Measurements from ENCODE around the gene PHACTR1.

PHACTR1 gene

DNA sequence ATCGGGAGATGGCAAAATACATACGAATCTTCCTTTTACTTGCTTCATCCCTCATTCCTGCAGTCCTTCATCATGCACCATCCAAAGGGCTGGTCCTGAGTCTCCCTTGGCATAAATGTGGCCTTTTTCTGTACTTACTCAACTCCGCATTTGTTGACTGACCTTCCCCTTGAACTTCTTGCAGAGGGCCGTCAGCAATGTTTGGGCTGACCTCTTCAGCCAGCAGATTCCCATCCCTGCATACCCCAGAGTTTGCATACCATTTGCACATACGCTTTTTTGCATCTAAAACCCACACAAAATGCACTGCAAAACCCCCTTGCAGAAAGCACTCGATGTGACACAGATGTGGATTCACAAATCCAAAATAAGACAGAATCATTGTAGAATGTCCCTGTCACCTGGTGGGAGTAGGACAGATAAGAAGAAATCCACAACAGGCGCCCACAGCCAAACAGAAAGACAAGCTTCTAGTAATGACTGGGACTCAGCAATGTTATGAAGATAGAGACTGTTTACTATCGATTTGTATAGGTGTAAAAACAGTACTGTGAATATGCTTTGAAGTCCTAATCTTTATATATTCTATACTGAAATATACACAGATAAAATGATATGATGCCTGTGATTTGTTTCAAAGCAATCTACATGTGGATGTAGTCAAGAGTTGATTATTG lies 566.0 kb downstream of the PHACTR1 start (continued):
- no peak for TF ChIP-seq TCF4 (CRISPR knock-in tag; IDR thresholded peaks at IDR 0.05; ENCODE audit: borderline replicate concordance)
- no peak for TF ChIP-seq TOX (CRISPR knock-in tag; IDR thresholded peaks at IDR 0.05; ENCODE audit: borderline replicate concordance)
- no peak for TF ChIP-seq ZNF8 (CRISPR knock-in tag; IDR thresholded peaks at IDR 0.05)
- no peak for TF ChIP-seq RARB (CRISPR knock-in tag; IDR thresholded peaks at IDR 0.05)
- TF ChIP-seq, protein P1, sequence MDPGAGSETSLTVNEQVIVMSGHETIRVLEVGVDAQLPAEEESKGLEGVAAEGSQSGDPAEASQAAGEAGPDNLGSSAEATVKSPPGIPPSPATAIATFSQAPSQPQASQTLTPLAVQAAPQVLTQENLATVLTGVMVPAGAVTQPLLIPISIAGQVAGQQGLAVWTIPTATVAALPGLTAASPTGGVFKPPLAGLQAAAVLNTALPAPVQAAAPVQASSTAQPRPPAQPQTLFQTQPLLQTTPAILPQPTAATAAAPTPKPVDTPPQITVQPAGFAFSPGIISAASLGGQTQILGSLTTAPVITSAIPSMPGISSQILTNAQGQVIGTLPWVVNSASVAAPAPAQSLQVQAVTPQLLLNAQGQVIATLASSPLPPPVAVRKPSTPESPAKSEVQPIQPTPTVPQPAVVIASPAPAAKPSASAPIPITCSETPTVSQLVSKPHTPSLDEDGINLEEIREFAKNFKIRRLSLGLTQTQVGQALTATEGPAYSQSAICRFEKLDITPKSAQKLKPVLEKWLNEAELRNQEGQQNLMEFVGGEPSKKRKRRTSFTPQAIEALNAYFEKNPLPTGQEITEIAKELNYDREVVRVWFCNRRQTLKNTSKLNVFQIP (CRISPR knock-in tag; IDR thresholded peaks at IDR 0.05; ENCODE audit: borderline replicate concordance, low read depth), result no peak

DNA sequence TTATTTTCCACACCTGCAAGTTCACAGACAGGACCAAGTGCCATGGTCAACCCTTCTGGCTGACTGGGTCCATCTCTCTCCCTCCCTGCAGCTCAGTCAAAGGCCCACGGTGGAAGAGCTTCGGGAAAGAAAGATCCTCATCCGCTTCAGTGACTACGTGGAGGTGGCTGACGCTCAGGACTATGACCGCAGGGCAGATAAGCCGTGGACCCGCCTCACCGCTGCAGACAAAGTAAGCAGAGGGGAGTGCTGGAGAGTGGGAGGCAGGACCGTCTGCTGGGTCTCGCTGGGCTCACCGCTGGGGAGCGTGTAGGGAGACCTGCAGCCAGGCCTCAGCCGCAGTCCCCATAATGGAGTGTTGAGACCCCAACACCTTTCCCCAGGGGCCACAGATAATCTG lies 566.8 kb downstream of the PHACTR1 start:
- no peak for ATAC-seq
- TF ChIP-seq, protein P2, sequence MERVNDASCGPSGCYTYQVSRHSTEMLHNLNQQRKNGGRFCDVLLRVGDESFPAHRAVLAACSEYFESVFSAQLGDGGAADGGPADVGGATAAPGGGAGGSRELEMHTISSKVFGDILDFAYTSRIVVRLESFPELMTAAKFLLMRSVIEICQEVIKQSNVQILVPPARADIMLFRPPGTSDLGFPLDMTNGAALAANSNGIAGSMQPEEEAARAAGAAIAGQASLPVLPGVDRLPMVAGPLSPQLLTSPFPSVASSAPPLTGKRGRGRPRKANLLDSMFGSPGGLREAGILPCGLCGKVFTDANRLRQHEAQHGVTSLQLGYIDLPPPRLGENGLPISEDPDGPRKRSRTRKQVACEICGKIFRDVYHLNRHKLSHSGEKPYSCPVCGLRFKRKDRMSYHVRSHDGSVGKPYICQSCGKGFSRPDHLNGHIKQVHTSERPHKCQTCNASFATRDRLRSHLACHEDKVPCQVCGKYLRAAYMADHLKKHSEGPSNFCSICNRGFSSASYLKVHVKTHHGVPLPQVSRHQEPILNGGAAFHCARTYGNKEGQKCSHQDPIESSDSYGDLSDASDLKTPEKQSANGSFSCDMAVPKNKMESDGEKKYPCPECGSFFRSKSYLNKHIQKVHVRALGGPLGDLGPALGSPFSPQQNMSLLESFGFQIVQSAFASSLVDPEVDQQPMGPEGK (CRISPR knock-in tag; IDR thresholded peaks at IDR 0.05; ENCODE audit: borderline replicate concordance), result no peak

DNA sequence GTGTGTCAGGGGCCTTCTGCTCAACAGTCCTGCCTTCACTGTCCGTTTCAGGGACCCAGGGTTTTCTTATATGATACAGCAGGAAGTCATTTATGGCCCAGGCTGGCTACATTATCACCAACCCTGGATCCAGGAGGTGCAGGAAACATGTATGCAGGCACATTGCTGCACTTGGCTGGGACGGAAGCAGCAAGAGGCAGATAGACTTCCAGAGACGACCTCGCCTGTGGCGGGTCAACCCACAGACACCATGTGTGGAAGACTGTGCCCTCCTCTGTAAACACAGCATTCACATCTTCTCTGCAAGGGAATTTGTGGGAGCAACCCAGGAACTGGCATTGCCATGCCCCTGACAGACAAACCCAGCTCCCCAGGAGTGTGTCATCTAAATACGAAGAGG lies 568.1 kb downstream of the PHACTR1 start:
- no peak; the same call in 2 of the 3 replicates for ATAC-seq
- TF ChIP-seq, protein P1 (CRISPR knock-in tag; IDR thresholded peaks at IDR 0.05; ENCODE audit: borderline replicate concordance, low read depth), result no peak
- TF ChIP-seq ARNTL (CRISPR knock-in tag; IDR thresholded peaks at IDR 0.05; ENCODE audit: borderline replicate concordance, low read depth) (no peak), ZFP30 (CRISPR knock-in tag; IDR thresholded peaks at IDR 0.05) (no peak), TOX (CRISPR knock-in tag; IDR thresholded peaks at IDR 0.05; ENCODE audit: borderline replicate concordance) (no peak), RARB (CRISPR knock-in tag; IDR thresholded peaks at IDR 0.05) (no peak), SNAI2 (CRISPR knock-in tag; IDR thresholded peaks at IDR 0.05) (no peak), ZNF70 (CRISPR knock-in tag; IDR thresholded peaks at IDR 0.05) (no peak), OSR1 (CRISPR knock-in tag; IDR thresholded peaks at IDR 0.05) (no peak), ESRRG (CRISPR knock-in tag; IDR thresholded peaks at IDR 0.05) (no peak), BACH2 (CRISPR knock-in tag; IDR thresholded peaks at IDR 0.05; ENCODE audit: borderline replicate concordance) (no peak), TCF4 (CRISPR knock-in tag; IDR thresholded peaks at IDR 0.05; ENCODE audit: borderline replicate concordance) (no peak), ZFP3 (CRISPR knock-in tag; IDR thresholded peaks at IDR 0.05) (no peak), ISL1 (CRISPR knock-in tag; IDR thresholded peaks at IDR 0.05) (no peak), ZNF8 (CRISPR knock-in tag; IDR thresholded peaks at IDR 0.05) (no peak), PPARA (CRISPR knock-in tag; IDR thresholded peaks at IDR 0.05; ENCODE audit: borderline replicate concordance) (no peak)
- TF ChIP-seq, protein P3, sequence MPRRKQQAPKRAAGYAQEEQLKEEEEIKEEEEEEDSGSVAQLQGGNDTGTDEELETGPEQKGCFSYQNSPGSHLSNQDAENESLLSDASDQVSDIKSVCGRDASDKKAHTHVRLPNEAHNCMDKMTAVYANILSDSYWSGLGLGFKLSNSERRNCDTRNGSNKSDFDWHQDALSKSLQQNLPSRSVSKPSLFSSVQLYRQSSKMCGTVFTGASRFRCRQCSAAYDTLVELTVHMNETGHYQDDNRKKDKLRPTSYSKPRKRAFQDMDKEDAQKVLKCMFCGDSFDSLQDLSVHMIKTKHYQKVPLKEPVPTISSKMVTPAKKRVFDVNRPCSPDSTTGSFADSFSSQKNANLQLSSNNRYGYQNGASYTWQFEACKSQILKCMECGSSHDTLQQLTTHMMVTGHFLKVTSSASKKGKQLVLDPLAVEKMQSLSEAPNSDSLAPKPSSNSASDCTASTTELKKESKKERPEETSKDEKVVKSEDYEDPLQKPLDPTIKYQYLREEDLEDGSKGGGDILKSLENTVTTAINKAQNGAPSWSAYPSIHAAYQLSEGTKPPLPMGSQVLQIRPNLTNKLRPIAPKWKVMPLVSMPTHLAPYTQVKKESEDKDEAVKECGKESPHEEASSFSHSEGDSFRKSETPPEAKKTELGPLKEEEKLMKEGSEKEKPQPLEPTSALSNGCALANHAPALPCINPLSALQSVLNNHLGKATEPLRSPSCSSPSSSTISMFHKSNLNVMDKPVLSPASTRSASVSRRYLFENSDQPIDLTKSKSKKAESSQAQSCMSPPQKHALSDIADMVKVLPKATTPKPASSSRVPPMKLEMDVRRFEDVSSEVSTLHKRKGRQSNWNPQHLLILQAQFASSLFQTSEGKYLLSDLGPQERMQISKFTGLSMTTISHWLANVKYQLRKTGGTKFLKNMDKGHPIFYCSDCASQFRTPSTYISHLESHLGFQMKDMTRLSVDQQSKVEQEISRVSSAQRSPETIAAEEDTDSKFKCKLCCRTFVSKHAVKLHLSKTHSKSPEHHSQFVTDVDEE (CRISPR knock-in tag; IDR thresholded peaks at IDR 0.05), result no peak
- TF ChIP-seq, protein P2 (CRISPR knock-in tag; IDR thresholded peaks at IDR 0.05; ENCODE audit: borderline replicate concordance), result no peak

DNA sequence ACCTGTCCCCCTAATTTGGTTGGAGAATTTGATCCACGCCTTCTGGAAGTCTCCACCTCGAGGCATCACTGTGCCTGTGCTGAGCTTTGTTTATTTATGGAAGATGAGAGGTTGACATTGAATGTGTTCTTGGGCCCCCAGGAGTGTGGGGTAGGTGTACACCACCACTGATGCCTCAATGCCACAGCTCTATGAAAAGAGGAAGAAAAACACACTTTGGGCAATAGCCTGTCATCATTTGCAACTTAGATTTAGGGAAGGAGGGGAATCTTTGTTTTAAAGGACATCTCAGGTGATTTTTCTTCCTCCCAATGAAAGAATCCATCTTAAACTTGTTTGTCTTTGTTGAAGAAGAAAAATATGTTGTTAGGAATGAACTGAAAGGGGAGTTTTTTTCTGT lies 569.1 kb downstream of the PHACTR1 start:
- no peak for ATAC-seq
- TF ChIP-seq ARNTL (CRISPR knock-in tag; IDR thresholded peaks at IDR 0.05; ENCODE audit: borderline replicate concordance, low read depth) (no peak), OSR1 (CRISPR knock-in tag; IDR thresholded peaks at IDR 0.05) (no peak), TCF4 (CRISPR knock-in tag; IDR thresholded peaks at IDR 0.05; ENCODE audit: borderline replicate concordance) (no peak), TOX (CRISPR knock-in tag; IDR thresholded peaks at IDR 0.05; ENCODE audit: borderline replicate concordance) (no peak), GLIS3 (CRISPR knock-in tag; IDR thresholded peaks at IDR 0.05) (no peak), ZFP3 (CRISPR knock-in tag; IDR thresholded peaks at IDR 0.05) (no peak), RARB (CRISPR knock-in tag; IDR thresholded peaks at IDR 0.05) (no peak), ZNF565 (CRISPR knock-in tag; conservative IDR thresholded peaks at IDR 0.05; ENCODE audit: low read depth) (no peak)
- TF ChIP-seq, protein P2 (CRISPR knock-in tag; IDR thresholded peaks at IDR 0.05; ENCODE audit: borderline replicate concordance), result no peak
- TF ChIP-seq, protein P3 (CRISPR knock-in tag; IDR thresholded peaks at IDR 0.05), result no peak

Measured in SK-N-SH treated with all-trans-retinoic acid at 6 μM for 48 hours (cell line).